NOMO-1 treated with dmso at 0.1 percent for 144 hours (cell line): ENCODE data around the gene PPFIA1.
A peak's percentile ranks its signal among the peaks of the same experiment; 100 is the strongest.
"Not testable (repeated sequence)": the region's sequence is repeated elsewhere in the genome, so short reads cannot be mapped to it uniquely, and the experiment has no call there.

Source experiments
- DNase-seq: peaks from one replicate; lab custom pipeline; 2025; ENCODE audit not compliant: unreplicated experiment; lab: John Stamatoyannopoulos, UW

The PPFIA1 gene

GRCh38 chr11:70295166-70295565 lies 24.7 kb downstream of the PPFIA1 start:
- not testable (repeated sequence) for DNase-seq

GRCh38 chr11:70296681-70297080 lies 26.2 kb downstream of the PPFIA1 start:
- no peak for DNase-seq

GRCh38 chr11:70297341-70297740 lies 26.9 kb downstream of the PPFIA1 start:
- no peak for DNase-seq

- DNase-seq = no peak
Observed at GRCh38 chr11:70298243-70298915, 27.9 kb downstream of the PPFIA1 start.

GRCh38 chr11:70299636-70300035 lies 29.1 kb downstream of the PPFIA1 start:
- DNase-seq = no peak

GRCh38 chr11:70301191-70301590 lies 30.7 kb downstream of the PPFIA1 start:
- DNase-seq = no peak

- no peak for DNase-seq
Observed at GRCh38 chr11:70301721-70302418, 31.4 kb downstream of the PPFIA1 start.

GRCh38 chr11:70302419-70302752 lies 31.9 kb downstream of the PPFIA1 start:
- DNase-seq = no peak

- DNase-seq = no peak
Observed at GRCh38 chr11:70303070-70303469, 32.6 kb downstream of the PPFIA1 start.

GRCh38 chr11:70304208-70304603 lies 33.7 kb downstream of the PPFIA1 start:
- no peak for DNase-seq

- DNase-seq = no peak
Observed at GRCh38 chr11:70305501-70305900, 35.0 kb downstream of the PPFIA1 start.

- no peak for DNase-seq
Observed at GRCh38 chr11:70306586-70307033, 36.1 kb downstream of the PPFIA1 start.

- DNase-seq = no peak
Observed at GRCh38 chr11:70307176-70307575, 36.7 kb downstream of the PPFIA1 start.

- no peak for DNase-seq
Observed at GRCh38 chr11:70311616-70312015, 41.1 kb downstream of the PPFIA1 start.

- no peak for DNase-seq
Observed at GRCh38 chr11:70312401-70313357, 42.2 kb downstream of the PPFIA1 start.

- DNase-seq = no peak
Observed at GRCh38 chr11:70313945-70314344, 43.5 kb downstream of the PPFIA1 start.

GRCh38 chr11:70314730-70315129 lies 44.2 kb downstream of the PPFIA1 start:
- DNase-seq = peak; percentile 49

GRCh38 chr11:70315716-70316115 lies 45.2 kb downstream of the PPFIA1 start:
- peak; percentile 84 for DNase-seq

GRCh38 chr11:70317581-70318305 lies 47.3 kb downstream of the PPFIA1 start:
- DNase-seq = no peak

- no peak for DNase-seq
Observed at GRCh38 chr11:70319396-70320076, 49.0 kb downstream of the PPFIA1 start.
